Activated T-cell treated with anti-CD3 and anti-CD28 coated beads for 24 hours (primary cell): ENCODE results near the gene NOX4.
"Not testable (repeated sequence)": the region's sequence is repeated elsewhere in the genome, so short reads cannot be mapped to it uniquely, and the experiment has no call there.

Source experiments
- DNase-seq: peaks from one replicate; pipeline ENCODE4 v3.0.0-alpha.2; 2020; ENCODE audit warnings: low read depth

Gene NOX4

GRCh38 chr11:89379976-89380771 is 111.0 kb downstream of the NOX4 start:
- DNase-seq, result not testable (repeated sequence)

DNA sequence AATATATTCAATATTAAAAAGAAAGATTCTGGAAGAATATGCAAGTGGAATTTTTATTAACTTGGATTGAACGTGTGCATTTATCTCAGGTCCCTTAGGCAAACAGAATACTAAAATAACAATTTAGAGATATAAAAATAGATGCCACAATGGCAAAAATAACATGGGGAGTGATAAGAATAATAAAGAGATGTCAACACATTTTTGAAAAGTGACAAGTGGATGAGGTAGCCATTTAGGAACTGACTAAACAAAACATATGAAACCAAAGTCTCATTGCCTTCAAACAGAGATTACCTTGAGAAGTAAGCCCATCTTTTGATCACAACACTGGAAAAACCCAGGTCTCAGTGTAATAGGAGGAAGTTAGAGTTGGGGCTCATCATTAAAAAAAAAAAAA is 112.2 kb downstream of the NOX4 start:
- DNase-seq, result not testable (repeated sequence)

- DNase-seq, result not testable (repeated sequence)
Measured at GRCh38 chr11:89369356-89369755, 121.8 kb downstream of the NOX4 start.

- DNase-seq, result not testable (repeated sequence)
Measured at GRCh38 chr11:89364856-89365255, 126.3 kb downstream of the NOX4 start.

DNA sequence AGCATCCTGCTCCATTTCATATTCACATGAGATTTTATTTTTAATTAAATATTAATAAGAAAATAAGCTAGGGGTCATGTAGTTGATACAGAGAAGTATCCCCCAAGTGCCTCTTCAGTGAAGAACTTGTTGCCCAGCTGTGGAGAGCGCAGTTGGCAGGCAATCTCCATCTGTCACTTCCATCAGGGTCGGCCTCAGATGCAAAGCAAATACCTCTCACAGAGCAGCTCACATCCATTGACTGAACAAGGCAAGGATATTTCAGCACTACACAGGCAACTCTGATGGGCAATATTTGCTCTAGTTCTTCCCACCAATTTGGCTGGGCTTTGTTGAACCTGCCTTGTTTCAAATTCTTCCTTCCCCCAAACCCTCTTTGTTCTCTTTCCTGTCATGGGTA is 129.4 kb downstream of the NOX4 start:
- DNase-seq, result no peak

- DNase-seq, result not testable (repeated sequence)
Measured at GRCh38 chr11:89359208-89359607, 132.0 kb downstream of the NOX4 start.

GRCh38 chr11:89358761-89359160 is 132.4 kb downstream of the NOX4 start:
- no peak for DNase-seq

GRCh38 chr11:89355646-89356045 is 135.5 kb downstream of the NOX4 start:
- no peak for DNase-seq

GRCh38 chr11:89354513-89354912 is 136.7 kb downstream of the NOX4 start:
- DNase-seq, result not testable (repeated sequence)

GRCh38 chr11:89347071-89347470 is 144.1 kb downstream of the NOX4 start:
- DNase-seq, result no peak

- no peak for DNase-seq
Measured at GRCh38 chr11:89346601-89347000, 144.6 kb downstream of the NOX4 start.

- DNase-seq, result not testable (repeated sequence)
Measured at GRCh38 chr11:89342880-89343572, 148.1 kb downstream of the NOX4 start.

DNA sequence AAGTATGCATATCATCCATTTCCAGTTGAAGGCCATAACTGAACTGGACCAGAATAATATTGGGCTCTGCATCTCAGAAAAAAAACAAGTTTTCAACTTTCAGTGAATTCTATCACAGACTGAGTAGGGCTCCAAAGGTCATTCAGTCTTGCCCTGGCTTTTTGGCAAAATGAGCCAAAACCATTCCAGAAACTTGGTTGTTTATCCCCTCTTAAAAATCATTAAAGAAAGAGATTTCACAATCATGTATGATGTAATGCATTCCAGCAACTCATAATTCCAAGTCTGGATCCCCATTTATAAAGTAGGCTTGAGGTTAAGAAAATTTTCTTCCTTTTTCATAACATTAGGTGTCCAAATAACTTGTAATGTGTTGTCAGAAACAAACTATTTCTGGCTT is 150.7 kb downstream of the NOX4 start:
- not testable (repeated sequence) for DNase-seq

DNA sequence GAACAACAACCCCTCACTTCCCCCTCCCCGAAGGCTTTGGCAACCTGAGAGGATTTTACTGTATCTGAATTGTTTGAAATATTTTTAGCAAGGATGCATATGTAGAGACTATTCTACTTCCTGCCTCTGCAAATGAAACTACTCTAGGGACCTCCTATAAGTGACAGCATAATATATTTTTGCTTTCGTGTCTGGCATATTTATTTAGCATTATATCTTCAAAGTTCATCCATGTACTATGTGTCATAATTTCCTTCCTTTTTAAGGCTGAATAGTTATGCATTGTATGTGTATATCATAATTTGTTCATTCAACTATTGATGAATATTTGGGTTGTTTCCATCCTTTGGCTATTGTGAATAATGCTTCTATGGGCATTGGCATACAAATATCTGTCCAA is 153.1 kb downstream of the NOX4 start:
- DNase-seq, result not testable (repeated sequence)

- DNase-seq, result not testable (repeated sequence)
Measured at GRCh38 chr11:89337100-89337650, 154.0 kb downstream of the NOX4 start.

GRCh38 chr11:89333704-89334103 is 157.5 kb downstream of the NOX4 start:
- DNase-seq, result not testable (repeated sequence)

GRCh38 chr11:89331940-89332339 is 159.2 kb downstream of the NOX4 start:
- not testable (repeated sequence) for DNase-seq

- no peak for DNase-seq
Measured at GRCh38 chr11:89327885-89328284, 163.3 kb downstream of the NOX4 start.

DNA sequence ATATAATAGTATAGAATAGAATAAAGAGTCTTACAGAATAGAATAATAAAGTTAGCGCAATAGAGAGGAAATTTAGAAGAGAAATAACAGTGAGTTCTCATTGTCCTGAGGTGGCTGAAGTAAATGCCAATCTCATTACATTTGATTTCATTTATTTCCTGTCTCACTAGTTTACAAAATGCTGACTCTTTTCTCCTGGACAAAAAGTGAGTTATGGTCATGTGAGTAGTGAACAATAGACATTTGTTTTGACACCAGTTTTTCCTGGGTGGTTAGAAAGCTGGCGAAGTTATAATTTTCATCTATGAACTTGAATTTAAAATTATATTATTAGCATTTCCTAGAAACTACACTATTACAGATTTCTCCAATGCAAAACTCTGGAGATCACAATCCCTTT is 169.8 kb downstream of the NOX4 start:
- no peak for DNase-seq

DNA sequence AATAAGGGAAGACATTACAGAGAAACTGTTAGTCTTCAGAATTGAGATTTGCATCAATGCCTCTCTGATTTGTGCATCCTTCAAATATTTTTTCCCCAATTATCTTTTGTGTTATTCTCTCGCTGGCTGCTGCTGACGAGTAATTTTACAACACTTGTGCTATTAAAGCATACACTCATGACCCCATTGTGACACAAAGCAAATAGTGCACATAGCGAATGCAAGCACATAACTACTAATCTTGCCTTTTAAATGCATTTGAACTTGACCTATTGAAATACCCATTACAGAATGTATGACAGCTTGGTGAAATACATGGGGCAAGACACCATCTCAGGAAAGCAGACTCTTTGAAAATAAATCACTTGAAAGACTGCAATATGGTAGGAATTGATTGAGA is 180.6 kb downstream of the NOX4 start:
- DNase-seq, result not testable (repeated sequence)

GRCh38 chr11:89309321-89309985 is 181.7 kb downstream of the NOX4 start:
- DNase-seq, result not testable (repeated sequence)

GRCh38 chr11:89308272-89308671 is 182.9 kb downstream of the NOX4 start:
- not testable (repeated sequence) for DNase-seq
